Anterior cingulate cortex (tissue), 58 donors: Measurements from ENCODE around the gene PPY.
"Not testable (repeated sequence)": the region's sequence is repeated elsewhere in the genome, so short reads cannot be mapped to it uniquely, and the experiment has no call there.

Experiments used
- DNase-seq, 58 donors: peaks; one replicate each; lab custom pipeline; 2025; lab: John Stamatoyannopoulos, UW

Gene PPY

GRCh38 chr17:43935204-43935925 is 6.9 kb downstream of the PPY start:
- DNase-seq = no peak

- no peak for DNase-seq
Observed at GRCh38 chr17:43932923-43933322, 9.4 kb downstream of the PPY start.

DNA sequence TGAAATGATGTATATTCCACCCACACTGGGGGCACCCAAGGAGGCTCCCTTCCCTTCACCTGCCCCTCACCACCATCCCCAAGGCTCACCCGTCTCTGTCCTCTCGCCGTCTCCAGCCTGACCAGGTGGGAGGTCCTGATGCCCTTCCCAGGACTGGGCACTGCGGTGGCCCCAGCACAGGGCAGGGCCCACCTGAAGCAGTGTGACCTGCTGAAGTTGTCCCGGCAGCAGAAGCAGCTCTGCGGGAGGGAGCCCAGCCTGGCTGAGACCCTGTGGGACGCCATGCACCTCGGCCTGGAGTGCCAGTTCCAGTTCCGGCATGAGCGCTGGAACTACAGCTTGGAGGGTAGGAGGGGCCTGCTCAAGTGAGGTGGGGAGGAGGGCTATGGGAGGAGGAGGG is 9.9 kb downstream of the PPY start:
- no peak for DNase-seq

- no peak for DNase-seq
Observed at GRCh38 chr17:43931062-43931571, 11.2 kb downstream of the PPY start.

GRCh38 chr17:43928609-43929008 is 13.7 kb downstream of the PPY start:
- DNase-seq = no peak

- DNase-seq = not testable (repeated sequence)
Observed at GRCh38 chr17:43927929-43928328, 14.3 kb downstream of the PPY start.

- DNase-seq = peak in 1 of 58 donors; percentile 4
Observed at GRCh38 chr17:43927060-43927864, 15.0 kb downstream of the PPY start.

DNA sequence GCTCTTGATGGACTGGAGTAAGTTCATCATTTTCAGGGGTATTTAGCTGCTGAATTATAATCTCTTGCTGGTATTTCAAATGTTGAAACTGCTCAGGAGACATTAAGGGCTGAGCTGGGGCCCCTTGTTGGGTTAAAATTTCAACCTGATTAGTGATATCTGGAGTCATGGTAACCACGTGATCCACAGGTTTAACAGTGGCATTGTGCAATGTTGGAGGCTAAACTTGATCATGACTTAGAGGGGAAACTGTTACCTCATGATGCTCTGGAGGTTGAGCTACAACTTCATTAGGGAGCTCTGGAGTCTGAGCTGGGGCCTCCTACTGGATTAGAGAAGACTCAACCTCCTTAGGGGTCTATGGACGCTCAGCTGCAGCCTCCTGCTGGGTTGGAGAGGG is 17.7 kb downstream of the PPY start:
- DNase-seq = no peak

GRCh38 chr17:43920500-43921095 is 21.7 kb downstream of the PPY start:
- DNase-seq = no peak

- DNase-seq = no peak
Observed at GRCh38 chr17:43918026-43918389, 24.3 kb downstream of the PPY start.

- DNase-seq = peak in 27 of 58 donors; percentile 3 to 46 (median 12)
Observed at GRCh38 chr17:43917348-43918025, 24.8 kb downstream of the PPY start.

DNA sequence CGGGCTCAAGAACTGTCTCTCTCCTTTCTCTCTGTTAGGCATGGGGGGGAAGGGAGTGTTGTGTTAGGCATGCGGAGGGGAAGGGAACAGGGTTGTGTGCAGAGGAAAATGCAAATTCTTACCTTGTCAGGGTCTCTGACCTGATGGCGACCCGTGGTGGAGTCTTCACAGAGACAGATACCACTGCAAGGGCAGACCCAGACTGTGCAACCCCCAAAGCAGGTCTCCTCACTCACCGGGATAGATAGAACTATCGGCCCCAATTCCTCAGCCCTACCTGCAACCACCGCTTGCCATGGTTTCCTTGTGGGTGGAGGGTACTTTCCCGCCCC is 25.3 kb downstream of the PPY start:
- no peak for DNase-seq

DNA sequence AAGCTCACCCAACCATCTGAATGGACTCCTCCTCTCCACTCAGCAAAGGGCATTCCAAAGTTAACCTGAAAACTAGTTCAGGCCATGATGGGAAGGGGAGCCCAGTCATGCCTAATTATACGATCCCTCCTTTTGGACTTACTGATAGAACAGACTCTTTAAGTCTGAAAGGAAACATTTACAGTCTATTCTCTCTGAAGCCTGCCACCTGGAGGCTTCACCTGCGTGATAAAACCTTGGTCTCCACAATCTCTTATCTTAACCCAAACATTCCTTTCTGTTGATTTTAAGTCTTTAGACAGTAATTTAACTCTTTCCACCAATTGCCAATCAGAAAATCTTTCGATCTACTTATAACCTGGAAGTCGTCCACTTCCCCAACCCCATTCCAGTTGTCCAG is 25.9 kb downstream of the PPY start:
- no peak for DNase-seq

GRCh38 chr17:43915559-43915958 is 26.7 kb downstream of the PPY start:
- no peak for DNase-seq

DNA sequence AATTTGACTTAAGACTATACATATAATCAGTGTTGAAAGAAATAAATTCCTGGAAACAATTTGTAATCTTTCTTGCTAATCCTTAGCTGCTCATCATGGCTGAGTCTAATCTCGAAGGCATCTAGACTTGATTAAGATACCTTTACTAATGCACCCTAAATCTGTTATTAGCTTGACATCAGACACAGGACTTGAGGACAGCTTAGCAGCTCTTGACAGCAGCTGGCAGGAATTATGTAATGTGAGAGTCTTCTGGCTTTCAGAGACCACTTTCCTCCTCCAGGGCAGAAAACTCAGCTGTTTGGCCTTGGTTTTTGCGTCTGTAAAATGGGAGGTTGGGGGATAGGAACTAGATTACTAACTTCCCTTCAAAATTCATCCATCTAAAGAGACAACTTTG is 27.8 kb downstream of the PPY start:
- DNase-seq = no peak

DNA sequence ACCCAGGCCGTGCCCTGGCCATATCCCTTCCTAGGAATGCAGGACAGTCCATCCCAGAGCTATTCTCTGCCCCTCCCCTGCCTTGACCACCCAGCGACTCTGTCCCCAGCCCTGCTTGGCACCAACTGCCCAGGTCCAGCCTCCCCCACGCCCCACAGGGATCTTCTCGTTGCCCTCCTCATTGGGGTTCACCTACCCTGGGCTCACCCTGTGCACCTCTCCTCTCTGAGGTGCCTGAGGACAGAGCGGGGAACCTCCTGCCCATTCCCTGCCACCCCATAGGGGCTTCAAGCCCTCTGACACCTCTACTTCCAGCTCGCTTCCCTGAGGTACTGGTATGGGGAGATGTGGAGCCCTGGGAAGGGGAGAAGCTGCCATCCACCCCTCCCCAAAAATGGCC is 28.7 kb downstream of the PPY start:
- no peak for DNase-seq

DNA sequence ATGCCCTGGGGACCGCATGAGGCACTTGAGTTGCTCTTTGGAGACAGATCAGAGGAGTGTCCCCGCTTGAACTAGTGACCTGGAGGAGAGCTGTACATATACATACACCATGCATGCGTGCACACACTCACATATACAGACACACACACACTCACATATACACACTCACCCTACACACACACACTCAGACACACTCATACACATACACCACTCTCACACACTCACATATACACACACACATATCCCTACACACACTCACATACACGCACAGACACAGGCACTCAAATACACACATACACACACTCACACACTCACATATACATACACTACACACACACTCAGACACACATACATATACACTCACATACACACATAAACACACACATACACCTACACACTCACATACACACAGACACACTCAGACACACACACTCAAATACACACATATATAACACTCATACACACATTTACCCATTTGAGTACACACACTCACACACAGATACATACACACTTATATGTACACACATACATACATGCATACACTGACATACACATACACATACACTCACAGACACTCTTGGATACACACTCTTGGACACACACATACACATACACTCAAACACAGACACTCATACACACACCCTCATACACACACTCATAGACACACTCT is 29.5 kb downstream of the PPY start:
- no peak for DNase-seq

GRCh38 chr17:43911904-43912303 is 30.4 kb downstream of the PPY start:
- no peak for DNase-seq

GRCh38 chr17:43909537-43910231 is 32.6 kb downstream of the PPY start:
- DNase-seq = peak in 14 of 58 donors; percentile 5 to 52 (median 34)
